GM18498 (cell line): Measurements from ENCODE around the gene RPS17.
A peak's percentile ranks its signal among the peaks of the same experiment; 100 is the strongest.
"Not testable (repeated sequence)": the region's sequence is repeated elsewhere in the genome, so short reads cannot be mapped to it uniquely, and the experiment has no call there.

Experiments used
- ATAC-seq: cut with Tn5 transposase; IDR thresholded peaks from one replicate; pipeline ENCODE4 v1.9.1; 2021; ENCODE audit warnings: mild to moderate bottlenecking, moderate library complexity; ENCODE audit not compliant: unreplicated experiment

Gene RPS17

DNA sequence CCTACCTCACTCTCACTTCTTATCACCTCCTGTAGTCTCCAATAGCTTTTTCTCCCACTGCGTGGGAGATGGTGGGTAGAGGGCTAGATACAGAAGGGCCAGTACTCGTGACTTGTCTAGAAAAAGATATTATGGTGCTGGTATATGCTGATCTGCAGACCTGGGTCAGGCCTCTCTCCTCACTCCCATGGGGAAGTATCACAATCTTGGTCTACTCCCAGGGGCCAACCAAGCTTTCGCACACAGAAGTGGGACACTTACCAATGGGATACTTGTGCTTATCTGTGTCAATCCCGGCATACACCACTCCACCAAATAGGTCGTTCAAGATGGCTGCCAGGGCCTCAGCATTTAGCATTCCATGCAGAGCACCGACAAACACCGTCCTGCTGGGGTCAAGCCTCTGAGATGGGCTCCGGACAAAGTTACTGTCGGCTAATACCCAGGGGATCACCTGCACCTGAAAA is 9.0 kb upstream of the RPS17 start:
- no peak for ATAC-seq

DNA sequence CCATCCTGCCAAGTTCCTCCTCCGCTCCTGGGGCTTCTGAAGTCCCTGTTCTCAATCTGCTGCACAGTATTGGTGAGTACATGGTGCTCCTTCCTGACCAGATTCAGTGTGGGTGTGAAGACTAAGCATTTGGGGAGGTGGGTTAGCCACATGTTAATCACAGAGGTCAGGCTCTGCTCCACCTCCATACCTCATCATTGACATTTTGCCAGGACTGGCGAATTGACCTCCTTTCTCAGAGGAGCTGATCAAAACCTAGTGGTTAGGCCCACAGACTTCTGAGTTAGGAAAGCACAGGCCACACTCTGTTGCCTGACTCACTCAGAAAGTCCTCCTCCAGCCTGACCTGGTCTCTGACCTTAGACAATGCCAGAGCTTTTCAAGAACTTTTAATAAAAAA is 8.4 kb upstream of the RPS17 start:
- ATAC-seq, result no peak

DNA sequence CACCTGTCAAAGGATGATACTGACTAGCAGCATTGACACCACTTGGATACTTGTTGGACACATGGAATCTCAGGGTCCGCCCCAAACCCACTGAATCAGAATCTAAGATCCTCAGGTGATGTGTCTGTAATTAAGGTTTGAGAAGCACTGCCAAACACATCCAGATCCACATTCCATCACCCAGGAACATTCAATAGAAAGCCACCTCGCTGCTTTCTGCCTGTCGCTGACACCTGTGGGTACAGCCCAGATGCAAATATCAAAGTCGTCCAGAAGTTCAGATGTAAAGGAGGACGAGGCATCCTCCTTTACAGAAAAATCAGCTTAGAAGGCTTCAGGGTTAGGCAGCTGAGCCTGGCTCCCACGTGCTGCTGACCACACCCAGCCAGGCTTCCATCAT is 5.2 kb upstream of the RPS17 start:
- no peak for ATAC-seq

DNA sequence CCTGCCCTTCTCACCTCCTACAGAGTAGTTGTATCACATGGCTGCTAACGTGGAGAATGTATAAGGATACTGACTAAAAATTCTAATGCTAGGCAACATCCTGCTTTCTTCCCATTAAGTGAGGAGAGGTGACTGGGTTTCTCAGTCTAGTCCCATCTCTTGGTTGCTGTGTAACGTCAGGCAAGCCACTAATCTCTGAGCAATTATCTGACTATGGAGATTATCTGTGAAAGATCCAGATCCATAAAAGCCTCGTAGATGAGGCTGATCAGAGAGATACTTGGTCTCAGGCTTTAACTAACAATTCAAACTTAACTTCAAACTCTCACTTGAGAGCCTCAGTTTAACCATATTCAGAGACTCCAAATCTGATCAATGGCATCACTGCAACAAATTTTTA is 4.7 kb upstream of the RPS17 start:
- no peak for ATAC-seq

DNA sequence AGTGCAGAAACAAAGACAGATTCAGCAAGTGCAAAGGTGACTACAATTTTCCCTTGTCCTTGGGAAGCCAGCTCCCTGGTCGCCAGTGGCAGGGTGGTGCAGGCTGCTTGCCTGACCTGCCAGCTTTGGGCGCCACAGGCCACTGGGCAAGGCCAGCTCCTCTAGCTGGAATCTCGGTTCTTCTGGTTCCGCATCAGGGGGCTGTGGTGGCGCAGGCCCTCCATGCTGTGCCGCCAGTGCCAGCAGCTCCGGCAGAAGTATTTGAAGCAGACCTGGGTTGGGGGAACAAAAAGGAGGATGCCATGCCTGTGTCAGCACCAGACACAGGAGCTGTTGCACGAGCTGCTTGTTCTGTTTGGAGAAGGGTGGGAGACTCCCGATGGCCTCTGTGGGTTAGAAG is 4.2 kb upstream of the RPS17 start:
- ATAC-seq, result no peak

DNA sequence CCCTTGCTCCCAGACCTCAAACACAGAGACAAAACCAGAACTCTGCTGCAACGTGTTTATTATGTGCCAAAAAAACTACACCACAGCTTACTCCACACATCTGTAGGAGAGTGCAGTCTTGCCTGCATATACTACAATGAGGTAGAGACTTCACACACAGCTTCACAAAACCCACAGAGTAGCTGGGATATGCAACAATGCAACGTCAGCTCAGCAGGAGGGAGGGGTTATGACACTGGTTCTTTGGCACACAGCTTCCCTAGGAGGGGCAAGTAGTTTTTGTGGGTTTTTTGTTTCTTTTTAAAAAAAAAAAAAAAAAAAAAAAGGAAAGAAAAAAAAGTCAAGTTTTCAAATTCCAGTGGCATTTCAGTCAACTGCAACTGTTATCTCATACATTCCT is 2.9 kb upstream of the RPS17 start:
- ATAC-seq, result no peak

DNA sequence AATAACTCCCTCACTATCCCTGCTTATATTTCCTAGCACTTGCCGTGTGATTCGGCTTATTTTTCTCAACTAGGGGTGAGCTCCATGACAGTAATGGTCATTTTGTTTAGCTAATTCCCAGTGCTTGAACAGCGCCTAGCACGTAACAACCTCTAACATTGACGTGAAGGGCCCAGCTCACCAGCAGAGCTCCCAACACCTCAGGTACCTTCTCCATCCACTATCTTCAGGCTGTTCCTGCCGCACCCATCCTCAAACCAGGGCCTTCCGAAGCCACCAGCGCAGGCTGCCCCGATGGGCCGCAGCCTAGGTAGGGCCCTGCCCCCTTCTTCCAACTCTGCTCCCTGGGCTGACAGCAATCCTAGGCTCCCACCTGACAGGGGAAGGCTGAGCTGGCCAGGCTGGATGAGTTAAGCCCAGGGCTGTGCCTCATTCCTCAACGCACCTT is 751 bp upstream of the RPS17 start:
- ATAC-seq, result no peak

DNA sequence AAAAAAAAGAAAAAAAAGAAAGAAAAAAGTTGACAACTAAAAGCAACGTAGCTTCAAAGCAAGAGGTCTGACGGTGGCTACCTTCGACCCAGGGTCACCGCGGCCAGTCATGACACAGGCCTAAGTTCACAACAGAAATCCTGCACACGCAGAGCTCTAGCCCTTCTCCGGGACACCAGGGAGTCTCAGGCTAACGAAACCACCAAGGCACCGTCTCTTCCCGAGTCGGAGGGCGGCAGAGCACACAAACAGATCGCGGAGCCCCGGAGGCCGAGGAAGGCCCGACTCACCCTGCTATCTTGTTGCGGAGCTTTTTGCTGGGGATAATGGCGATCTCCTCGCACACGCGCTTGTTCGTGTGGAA is 584 bp downstream of the RPS17 start:
- peak; percentile 0 for ATAC-seq

DNA sequence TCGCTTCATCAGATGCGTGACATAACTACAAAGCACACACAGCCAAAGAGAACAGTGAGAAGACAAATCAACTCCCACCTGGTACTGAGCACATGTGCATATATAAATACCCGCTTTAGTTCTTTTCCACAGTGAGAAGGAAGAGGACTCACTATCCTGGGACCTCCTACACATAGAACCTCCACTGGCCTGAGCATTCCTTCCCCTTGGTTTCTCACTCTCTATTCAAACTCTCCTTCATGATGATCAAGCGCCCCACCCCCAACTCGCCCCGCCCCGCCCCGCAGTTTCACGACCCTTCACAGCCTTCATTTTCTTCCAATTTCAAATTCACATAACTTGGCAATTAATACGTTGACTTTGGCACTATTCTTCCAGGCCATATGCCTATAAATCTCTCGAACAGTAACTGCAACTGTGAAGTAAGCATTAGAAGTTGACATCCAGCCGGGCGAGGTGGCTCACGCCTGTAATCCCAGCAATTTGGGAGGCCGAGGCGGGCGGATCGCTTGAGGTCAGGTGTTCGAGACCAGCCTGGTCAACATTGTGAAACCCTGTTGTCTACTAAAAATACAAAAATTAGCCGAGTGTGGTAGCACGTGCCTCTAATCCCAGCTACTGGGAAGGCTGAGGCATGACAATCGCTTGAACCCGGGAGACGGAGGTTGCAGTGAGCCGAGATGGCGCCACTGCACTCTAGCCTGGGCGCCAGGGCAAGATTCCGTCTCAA is 1.1 kb downstream of the RPS17 start:
- ATAC-seq, result no peak

DNA sequence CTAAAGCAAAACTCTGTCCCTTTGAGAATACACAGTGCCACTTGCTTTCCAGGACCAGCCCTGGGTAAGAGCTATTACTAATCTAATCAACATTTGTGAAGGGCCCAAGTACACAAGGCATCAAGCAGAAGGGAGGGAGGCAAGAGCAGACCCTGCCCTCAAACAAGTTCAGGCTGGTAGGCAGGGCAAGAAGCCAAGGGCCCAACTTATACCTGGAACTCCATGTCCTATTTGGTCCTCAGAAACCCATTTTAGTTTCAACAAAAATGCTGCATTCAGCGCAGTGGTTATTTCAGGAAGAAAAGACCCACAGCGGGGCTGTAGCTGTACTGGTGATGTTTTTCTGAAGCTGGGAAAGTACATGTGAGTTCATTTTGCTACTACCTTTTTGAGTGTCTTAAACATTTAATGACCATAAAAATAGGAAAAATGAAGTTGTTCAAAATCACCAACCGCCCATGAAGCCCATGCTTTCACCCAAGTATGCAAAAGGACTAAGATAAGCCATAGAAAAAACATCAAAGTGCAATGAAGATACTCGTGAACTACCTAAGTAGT is 2.8 kb downstream of the RPS17 start:
- ATAC-seq, result no peak

DNA sequence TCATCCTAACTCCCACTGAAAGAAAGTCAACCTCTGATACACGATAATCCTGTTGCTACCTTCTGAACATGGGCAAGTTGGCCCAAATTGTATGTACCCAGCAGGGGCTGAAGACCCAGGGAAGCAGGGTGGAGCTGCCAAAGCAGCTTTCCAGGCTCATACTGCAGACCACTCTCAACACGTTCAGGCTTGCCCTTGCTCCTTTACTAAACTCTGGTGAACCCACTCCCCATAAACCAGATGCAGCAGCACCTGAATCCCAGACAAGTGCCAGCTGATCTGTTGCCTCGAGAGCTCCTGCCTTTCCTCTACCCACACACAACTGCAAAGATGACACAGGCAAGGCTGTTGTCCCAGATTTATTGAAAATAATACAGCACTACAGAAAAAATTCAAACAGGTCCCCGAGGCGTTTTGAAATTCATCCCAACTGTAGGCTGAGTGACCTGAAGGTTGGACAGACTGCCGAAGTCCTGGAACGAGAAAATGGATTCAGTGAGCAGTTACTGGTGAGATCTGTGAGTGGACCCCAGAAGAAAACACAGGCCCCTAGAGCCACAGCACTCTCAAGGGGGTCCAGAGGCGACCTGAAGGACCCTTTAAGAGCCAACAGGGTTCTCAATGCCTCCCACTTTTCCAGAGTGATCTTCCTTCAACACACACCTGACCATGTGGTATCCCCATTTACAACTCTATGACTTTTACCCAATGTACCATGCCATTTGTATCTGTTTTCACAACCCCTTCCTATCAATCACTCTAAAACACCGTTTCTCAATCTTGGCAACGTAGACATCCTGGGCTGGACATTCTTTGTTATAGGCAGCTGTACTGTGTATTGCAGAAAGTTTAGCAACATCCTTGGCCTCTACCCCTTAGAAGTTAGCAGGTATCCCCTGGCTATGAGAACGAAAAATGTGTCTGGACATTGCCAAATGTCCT is 3.6 kb downstream of the RPS17 start:
- no peak for ATAC-seq

DNA sequence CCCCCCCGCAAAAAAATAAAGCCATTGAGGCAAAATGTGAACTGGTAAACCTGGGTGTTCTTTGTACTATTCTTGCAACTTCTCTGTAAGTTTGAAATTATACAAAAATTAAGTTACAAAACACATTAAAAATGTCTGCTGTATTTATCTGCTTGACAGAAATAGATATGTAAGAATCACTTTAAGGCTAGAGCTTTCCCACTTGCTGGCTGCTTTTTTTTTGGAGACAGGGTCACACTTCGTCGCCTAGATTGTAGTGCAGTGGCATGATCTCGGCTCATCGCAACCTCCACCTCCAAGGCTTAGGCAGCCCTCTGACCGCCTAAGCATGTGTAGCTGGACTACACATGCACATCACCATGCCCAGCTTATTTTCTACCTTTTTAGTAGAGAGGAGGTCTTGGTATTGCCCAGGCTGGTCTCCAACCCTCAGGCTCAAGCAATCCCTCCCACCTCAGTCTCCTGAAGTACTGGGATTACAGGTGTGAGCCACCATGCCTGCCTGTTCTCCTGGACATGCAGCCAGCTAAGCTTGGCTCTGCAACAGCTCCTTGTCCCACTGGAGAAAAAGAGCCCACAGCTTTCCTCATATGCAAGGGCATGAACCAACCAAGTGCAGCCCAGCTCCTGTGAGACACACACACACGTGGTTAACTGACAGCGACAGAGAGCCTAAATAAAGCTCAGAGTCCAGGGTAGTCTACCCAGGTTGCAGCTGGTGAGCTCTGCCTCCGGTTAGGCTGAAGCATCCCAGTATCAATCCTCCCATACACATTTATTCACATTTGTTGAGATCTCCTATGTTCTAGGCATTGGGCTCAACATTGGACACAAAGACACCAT is 4.5 kb downstream of the RPS17 start:
- no peak for ATAC-seq

DNA sequence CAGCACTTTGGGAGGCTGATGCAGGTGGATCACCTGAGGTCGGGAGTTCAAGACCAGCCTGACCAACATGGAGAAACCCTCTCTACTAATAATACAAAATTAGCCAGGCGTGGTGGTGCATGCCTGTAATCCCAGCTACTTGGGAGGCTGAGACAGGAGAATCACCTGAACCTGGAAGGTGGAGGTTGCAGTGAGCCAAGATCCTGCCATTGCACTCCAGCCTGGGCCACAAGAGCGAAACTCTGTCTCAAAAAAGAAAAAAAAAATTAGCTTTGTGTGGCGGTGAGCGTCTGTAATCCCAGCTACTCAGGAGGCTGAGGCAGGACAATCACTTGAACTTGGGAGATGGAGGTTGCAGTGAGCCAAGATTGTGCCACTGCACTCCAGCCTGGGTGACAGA is 5.1 kb downstream of the RPS17 start:
- not testable (repeated sequence) for ATAC-seq

DNA sequence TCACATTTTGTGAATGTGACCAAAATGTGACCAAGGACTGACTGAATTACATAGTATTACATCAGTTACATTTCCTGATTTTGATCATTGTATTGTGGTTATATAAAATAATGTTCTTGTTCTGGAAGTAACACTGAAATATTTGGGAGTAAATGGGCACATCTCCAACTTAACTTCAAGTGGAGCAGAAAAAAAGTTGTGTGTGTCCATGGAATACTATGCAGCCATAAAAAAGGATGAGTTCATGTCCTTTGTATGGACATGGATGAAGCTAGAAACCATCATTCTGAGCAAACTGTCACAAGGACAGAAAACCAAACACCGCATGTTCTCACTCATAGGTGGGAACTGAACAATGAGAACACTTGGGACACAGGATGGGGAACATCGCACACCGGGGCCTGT is 5.8 kb downstream of the RPS17 start:
- not testable (repeated sequence) for ATAC-seq

DNA sequence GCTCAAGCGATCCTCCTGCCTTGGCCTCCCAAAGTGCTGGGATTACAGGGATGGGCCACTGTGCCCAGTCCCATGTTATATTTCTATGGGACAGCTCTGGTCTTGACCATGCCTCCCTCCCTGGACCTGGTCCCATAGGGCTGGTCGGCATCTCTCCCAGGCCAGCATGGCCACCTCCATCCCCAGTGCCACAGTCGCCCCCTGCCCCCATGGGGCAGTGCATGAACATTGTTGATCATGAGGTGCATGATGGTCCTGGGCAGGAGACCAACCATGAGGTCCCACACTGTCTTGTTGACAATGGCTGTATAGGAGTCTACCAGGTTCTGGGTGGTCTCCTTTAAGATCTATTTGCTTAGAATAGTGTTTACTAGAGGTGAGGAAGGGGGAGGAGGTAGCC is 6.5 kb downstream of the RPS17 start:
- ATAC-seq, result no peak

DNA sequence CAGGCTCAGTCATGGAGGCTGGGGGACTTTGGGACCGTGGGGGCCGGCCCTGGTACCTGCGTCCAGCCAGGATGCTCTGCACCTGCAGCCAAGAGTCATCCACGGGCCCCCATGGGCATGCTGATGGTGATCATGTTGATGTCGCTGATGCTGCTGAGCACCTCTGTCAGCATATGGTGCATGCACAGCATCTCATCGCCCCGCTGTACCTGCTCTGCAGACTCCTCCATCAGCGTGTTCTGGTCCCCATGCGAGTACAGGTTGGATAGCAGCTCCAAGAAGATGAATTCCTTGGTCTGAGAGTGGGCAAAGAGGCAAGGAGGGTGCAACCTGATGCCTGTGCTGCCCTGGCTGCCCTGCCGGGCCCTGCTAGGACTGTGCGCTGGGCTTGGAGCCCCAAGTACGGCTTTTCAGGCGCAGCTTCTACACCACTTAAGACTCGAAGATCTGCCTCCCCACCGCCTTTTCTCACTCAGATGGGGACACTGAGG is 7.2 kb downstream of the RPS17 start:
- ATAC-seq, result no peak

DNA sequence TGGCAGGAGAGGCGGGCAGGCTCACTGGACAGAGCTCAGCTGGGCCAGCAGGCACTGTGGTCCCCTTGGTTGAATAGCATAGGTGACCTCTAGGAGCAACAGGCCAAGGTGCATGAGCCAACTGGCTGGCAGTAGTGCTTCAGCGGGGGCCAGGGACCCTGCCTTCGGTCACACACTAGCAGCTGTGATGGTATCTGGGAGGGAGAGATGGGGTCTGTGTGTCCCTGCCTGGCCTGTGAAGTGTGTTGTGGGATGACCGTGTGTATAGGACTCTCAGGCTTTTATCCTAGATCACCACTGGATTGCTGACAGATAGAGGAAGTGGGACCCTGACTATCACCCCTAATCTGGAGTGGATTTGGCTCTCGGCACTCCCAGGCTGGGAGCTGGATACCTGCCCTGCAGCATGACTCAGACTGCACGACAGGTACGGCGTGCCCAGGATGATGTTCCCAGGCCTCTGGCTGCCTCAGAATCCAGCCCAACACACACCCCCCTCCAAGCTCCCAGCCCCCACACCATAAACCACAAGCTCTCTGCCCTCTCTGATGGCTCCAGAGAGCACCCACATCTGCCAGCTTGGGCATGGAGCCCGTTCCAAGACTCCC is 7.8 kb downstream of the RPS17 start:
- ATAC-seq, result no peak

DNA sequence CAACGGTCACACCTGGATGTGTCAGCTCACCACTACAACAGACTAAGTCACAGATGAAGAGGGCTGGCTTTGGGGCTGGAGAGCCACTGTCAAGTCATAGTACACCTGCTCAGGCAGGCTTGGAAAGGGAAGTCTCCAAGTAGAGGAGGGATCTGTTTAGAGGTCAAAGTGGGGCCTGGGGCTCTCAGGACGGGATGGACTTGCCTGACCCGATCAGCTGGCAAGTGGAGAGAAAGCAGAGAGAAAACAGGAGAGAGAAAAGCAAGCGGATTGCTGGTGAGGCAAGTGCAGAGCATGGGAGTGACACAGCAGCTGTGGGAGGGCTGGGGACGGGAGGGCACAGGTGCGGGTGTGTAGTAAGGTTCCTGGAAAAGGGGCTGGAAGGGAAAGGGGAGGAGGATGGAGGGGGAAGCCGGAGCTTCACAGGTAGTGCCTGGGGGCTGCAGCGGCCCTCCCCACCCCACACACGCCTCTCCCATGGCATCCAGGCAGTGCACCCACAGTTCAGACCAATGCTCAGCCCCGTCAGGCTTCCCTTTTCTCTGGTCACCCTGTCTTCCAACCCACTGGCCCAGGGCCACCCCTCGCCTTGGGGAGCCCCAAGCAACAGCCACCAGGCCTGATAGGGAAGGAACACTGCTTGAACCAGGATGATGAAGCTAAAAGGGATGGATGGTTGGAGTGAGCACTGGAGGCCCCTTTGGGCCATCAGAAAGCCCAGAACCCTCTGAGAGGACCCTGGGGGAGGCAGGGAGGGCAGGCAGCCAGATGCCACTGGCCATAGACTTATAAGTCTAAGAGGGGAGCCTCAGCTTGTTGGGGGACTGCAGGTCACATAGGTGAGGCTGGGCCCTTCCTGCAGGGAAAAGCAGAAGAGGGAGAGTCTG is 8.5 kb downstream of the RPS17 start:
- no peak for ATAC-seq
